ENCODE results near the gene MLXIP. TPM values are rescaled to one million over a fixed set of nuclear protein-coding genes. Genes with fewer than 3 reads are reported as not detected.

The MLXIP gene
- total RNA-seq, 1 donor from 2014 or later, result 63.3 TPM

GRCh38 chr12:122166422-122167349, 88.1 kb downstream of the MLXIP start:
- no peak for DNase-seq (ENCODE audit: low spot score)
- Mint-ChIP-seq H3K4me3 (ENCODE audit: unreplicated experiment) (no peak overlapping the region), H3K36me3 (ENCODE audit: low read depth, unreplicated experiment) (no peaks in the 10 kb centered on the region), H3K9me3 (ENCODE audit: unreplicated experiment) (no peaks in the 10 kb centered on the region), H3K27ac (ENCODE audit: unreplicated experiment) (no peak overlapping the region), H3K27me3 (ENCODE audit: unreplicated experiment) (no peaks in the 10 kb centered on the region), H3K4me1 (ENCODE audit: unreplicated experiment) (no peaks in the 10 kb centered on the region)
- TF ChIP-seq CTCF (IDR thresholded peaks at IDR 0.05; ENCODE audit: unreplicated experiment), result no peak

- no peak for TF ChIP-seq CTCF (IDR thresholded peaks at IDR 0.05; ENCODE audit: unreplicated experiment)
- H3K27me3 Mint-ChIP-seq (ENCODE audit: unreplicated experiment), result no peaks in the 10 kb centered on the region
- H3K27ac Mint-ChIP-seq (ENCODE audit: unreplicated experiment), result no peak overlapping the region
- H3K4me3 Mint-ChIP-seq (ENCODE audit: unreplicated experiment), result no peak overlapping the region
- no peaks in the 10 kb centered on the region for H3K4me1 Mint-ChIP-seq (ENCODE audit: unreplicated experiment)
- no peaks in the 10 kb centered on the region for H3K36me3 Mint-ChIP-seq (ENCODE audit: low read depth, unreplicated experiment)
- H3K9me3 Mint-ChIP-seq (ENCODE audit: unreplicated experiment), result no peaks in the 10 kb centered on the region
- no peak for DNase-seq (ENCODE audit: low spot score)
Measured at GRCh38 chr12:122167356-122167925, 88.9 kb downstream of the MLXIP start.

- no peak for TF ChIP-seq CTCF (IDR thresholded peaks at IDR 0.05; ENCODE audit: unreplicated experiment)
- H3K27me3 Mint-ChIP-seq (ENCODE audit: unreplicated experiment), result no peaks in the 10 kb centered on the region
- H3K4me1 Mint-ChIP-seq (ENCODE audit: unreplicated experiment), result no peaks in the 10 kb centered on the region
- no peaks in the 10 kb centered on the region for H3K9me3 Mint-ChIP-seq (ENCODE audit: unreplicated experiment)
- H3K4me3 Mint-ChIP-seq (ENCODE audit: unreplicated experiment), result no peak overlapping the region
- no peak overlapping the region for H3K27ac Mint-ChIP-seq (ENCODE audit: unreplicated experiment)
- no peaks in the 10 kb centered on the region for H3K36me3 Mint-ChIP-seq (ENCODE audit: low read depth, unreplicated experiment)
- no peak for DNase-seq (ENCODE audit: low spot score)
Measured at GRCh38 chr12:122168492-122168891, 89.9 kb downstream of the MLXIP start.

GRCh38 chr12:122171399-122171798, 92.8 kb downstream of the MLXIP start:
- Mint-ChIP-seq H3K36me3 (ENCODE audit: low read depth, unreplicated experiment) (no peaks in the 10 kb centered on the region), H3K4me1 (ENCODE audit: unreplicated experiment) (no peaks in the 10 kb centered on the region), H3K9me3 (ENCODE audit: unreplicated experiment) (no peaks in the 10 kb centered on the region), H3K27ac (ENCODE audit: unreplicated experiment) (no peak overlapping the region), H3K27me3 (ENCODE audit: unreplicated experiment) (peaks cover 4% of the 10 kb centered on the region), H3K4me3 (ENCODE audit: unreplicated experiment) (no peak overlapping the region)
- no peak for DNase-seq (ENCODE audit: low spot score)
- no peak for TF ChIP-seq CTCF (IDR thresholded peaks at IDR 0.05; ENCODE audit: unreplicated experiment)
